Measurements from ENCODE around the gene RNASE7.
A peak's percentile ranks its signal among the peaks of the same experiment; 100 is the strongest.

RNASE7 gene

GRCh38 chr14:21043974-21044618 is 1.9 kb downstream of the RNASE7 start:
- no peak for TF ChIP-seq CTCF (conservative IDR thresholded peaks at IDR 0.05; ENCODE audit: low read length)
- no peak overlapping the region for H3K4me3 ChIP-seq (ENCODE audit: low read length)
- DNase-seq (ENCODE audit: low read depth) = no peak

GRCh38 chr14:21047378-21047781 is 5.2 kb downstream of the RNASE7 start:
- peak; percentile 96 for DNase-seq (ENCODE audit: low read depth)
- H3K4me3 ChIP-seq (ENCODE audit: low read length) = no peak overlapping the region
- TF ChIP-seq CTCF (conservative IDR thresholded peaks at IDR 0.05; ENCODE audit: low read length) = no peak

- no peak for TF ChIP-seq CTCF (conservative IDR thresholded peaks at IDR 0.05; ENCODE audit: low read length)
Measured at GRCh38 chr14:21048638-21049037, 6.5 kb downstream of the RNASE7 start.

GRCh38 chr14:21049271-21049673 is 7.1 kb downstream of the RNASE7 start:
- H3K4me3 ChIP-seq (ENCODE audit: low read length) = no peak overlapping the region
- TF ChIP-seq CTCF (conservative IDR thresholded peaks at IDR 0.05; ENCODE audit: low read length) = no peak
- peak; percentile 67 for DNase-seq (ENCODE audit: low read depth)

More at GRCh38 chr14:21048638-21049037, 6.5 kb downstream of the RNASE7 start:
- no peak for DNase-seq (ENCODE audit: low read depth)
- H3K4me3 ChIP-seq (ENCODE audit: low read length) = no peak overlapping the region

- DNase-seq (ENCODE audit: low read depth) = no peak
- H3K4me3 ChIP-seq (ENCODE audit: low read length) = no peak overlapping the region
- no peak for TF ChIP-seq CTCF (conservative IDR thresholded peaks at IDR 0.05; ENCODE audit: low read length)
Measured at GRCh38 chr14:21050597-21050996, 8.4 kb downstream of the RNASE7 start.

GRCh38 chr14:21053184-21054122 is 11.3 kb downstream of the RNASE7 start:
- DNase-seq (ENCODE audit: low read depth) = no peak
- TF ChIP-seq CTCF (conservative IDR thresholded peaks at IDR 0.05; ENCODE audit: low read length) = no peak
- no peak overlapping the region for H3K4me3 ChIP-seq (ENCODE audit: low read length)

Measured in AG10803 (cell line).